Astrocyte (in vitro differentiated cells and primary cell): ENCODE results near the gene FOXO6. TPM values are rescaled to one million over a fixed set of nuclear protein-coding genes. Genes with fewer than 3 reads are reported as not detected.

Experiments
- DNase-seq: peaks from one replicate; pipeline ENCODE4 v3.0.0-alpha.2; 2010; ENCODE audit warnings: low read depth
- FAIRE-seq: peaks from 2 replicates; lab custom pipeline; 2011; peaks lifted over from hg19 to GRCh38; lab: Jason Lieb, UNC
- H2AFZ ChIP-seq: 2 replicates; pipeline ENCODE4 v1.6.0; 2012; ENCODE audit warnings: low read depth, low read length, inconsistent platforms
- H3K27ac ChIP-seq: 2 replicates; pipeline ENCODE4 v1.5.1; 2011; ENCODE audit warnings: low read depth, low read length, inconsistent platforms
- H3K27me3 ChIP-seq: 2 replicates; pipeline ENCODE4 v1.6.0; 2011; ENCODE audit warnings: low read length, inconsistent platforms; ENCODE audit not compliant: insufficient read depth
- H3K36me3 ChIP-seq: 2 replicates; pipeline ENCODE4 v1.5.1; 2011; ENCODE audit warnings: low read length, inconsistent platforms; ENCODE audit not compliant: insufficient read depth
- H3K4me1 ChIP-seq: 2 replicates; pipeline ENCODE4 v1.5.1; 2011; ENCODE audit warnings: low read length, inconsistent platforms; ENCODE audit not compliant: insufficient read depth
- H3K4me2 ChIP-seq: 2 replicates; pipeline ENCODE4 v1.6.0; 2012; ENCODE audit warnings: low read length, inconsistent platforms
- H3K4me3 ChIP-seq: 2 replicates; pipeline ENCODE4 v1.5.1; 2011; ENCODE audit warnings: low read depth, mild to moderate bottlenecking, low read length, inconsistent platforms; ENCODE audit not compliant: insufficient read depth
- H3K79me2 ChIP-seq: 2 replicates; pipeline ENCODE4 v1.6.0; 2012; ENCODE audit warnings: mild to moderate bottlenecking, low read length, inconsistent platforms; ENCODE audit not compliant: insufficient read depth
- H3K9ac ChIP-seq: 2 replicates; pipeline ENCODE4 v1.6.0; 2012; ENCODE audit warnings: mild to moderate bottlenecking, low read length, inconsistent platforms
- H3K9me3 ChIP-seq: 2 replicates; pipeline ENCODE4 v1.5.1; 2012; ENCODE audit warnings: low read depth, mild to moderate bottlenecking, low read length, inconsistent platforms; ENCODE audit not compliant: insufficient read depth
- H4K20me1 ChIP-seq: 2 replicates; pipeline ENCODE4 v1.6.0; 2012; ENCODE audit warnings: low read length, inconsistent platforms; ENCODE audit not compliant: insufficient read depth
- H3K27ac Mint-ChIP-seq: one replicate; pipeline ENCODE4 v1.8.0; 2021; ENCODE audit warnings: mild to moderate bottlenecking, mixed read lengths; ENCODE audit not compliant: unreplicated experiment
- H3K27me3 Mint-ChIP-seq: one replicate; pipeline ENCODE4 v1.8.0; 2021; ENCODE audit warnings: low read depth, mixed read lengths; ENCODE audit not compliant: unreplicated experiment
- H3K36me3 Mint-ChIP-seq: one replicate; pipeline ENCODE4 v1.8.0; 2021; ENCODE audit warnings: low read depth, mixed read lengths; ENCODE audit not compliant: unreplicated experiment
- H3K4me1 Mint-ChIP-seq: one replicate; pipeline ENCODE4 v1.8.0; 2021; ENCODE audit warnings: low read depth, mixed read lengths; ENCODE audit not compliant: unreplicated experiment
- H3K4me3 Mint-ChIP-seq: one replicate; pipeline ENCODE4 v1.8.0; 2021; ENCODE audit warnings: mild to moderate bottlenecking, moderate library complexity, mixed read lengths; ENCODE audit not compliant: unreplicated experiment
- H3K9me3 Mint-ChIP-seq: one replicate; pipeline ENCODE4 v1.8.0; 2021; ENCODE audit warnings: mild to moderate bottlenecking, mixed read lengths; ENCODE audit not compliant: unreplicated experiment
- EZH2 ChIP-seq: IDR thresholded peaks from 2 replicates; pipeline ENCODE4 v1.6.1; 2012; ENCODE audit warnings: mild to moderate bottlenecking, low read length, inconsistent platforms; ENCODE audit not compliant: insufficient read depth
- total RNA-seq: library from RNA; stranded (reverse); gene quantifications from 2 replicates; pipeline ENCODE4 v1.2.1, GENCODE V29; 2021
- TF ChIP-seq, protein P1 (sequence below): IDR thresholded peaks from 2 replicates; pipeline ENCODE4 v1.5.1; 2011; ENCODE audit warnings: low read depth, mild to moderate bottlenecking, inconsistent platforms, low read length, moderate library complexity; ENCODE audit not compliant: insufficient read depth

FOXO6 gene
- total RNA-seq, 1 donor from 2014 or later: 1.2 TPM

- Histone ChIP-seq H3K9me3 (no peaks in the 10 kb centered on the region), H3K27me3 (peaks cover 31% of the 10 kb centered on the region), H3K9ac (peak overlapping the region; percentile 38), H3K4me2 (peak overlapping the region; percentile 77), H4K20me1 (no peaks in the 10 kb centered on the region), H3K4me3 (peak overlapping the region; percentile 28), H2AFZ (peak overlapping the region; percentile 69), H3K36me3 (no peaks in the 10 kb centered on the region), H3K27ac (no peak overlapping the region), H3K79me2 (no peaks in the 10 kb centered on the region), H3K4me1 (no peaks in the 10 kb centered on the region)
- H3K4me3 Mint-ChIP-seq: peak overlapping the region; percentile 69
- peaks cover 2% of the 10 kb centered on the region for H3K9me3 Mint-ChIP-seq
- H3K36me3 Mint-ChIP-seq: peaks cover 3% of the 10 kb centered on the region
- FAIRE-seq: no peak
- peaks cover 3% of the 10 kb centered on the region for H3K4me1 Mint-ChIP-seq
- H3K27me3 Mint-ChIP-seq: peaks cover 68% of the 10 kb centered on the region
- H3K27ac Mint-ChIP-seq: no peak overlapping the region
- DNase-seq: no peak
- TF ChIP-seq EZH2: peak; percentile 75
- TF ChIP-seq, protein P1, sequence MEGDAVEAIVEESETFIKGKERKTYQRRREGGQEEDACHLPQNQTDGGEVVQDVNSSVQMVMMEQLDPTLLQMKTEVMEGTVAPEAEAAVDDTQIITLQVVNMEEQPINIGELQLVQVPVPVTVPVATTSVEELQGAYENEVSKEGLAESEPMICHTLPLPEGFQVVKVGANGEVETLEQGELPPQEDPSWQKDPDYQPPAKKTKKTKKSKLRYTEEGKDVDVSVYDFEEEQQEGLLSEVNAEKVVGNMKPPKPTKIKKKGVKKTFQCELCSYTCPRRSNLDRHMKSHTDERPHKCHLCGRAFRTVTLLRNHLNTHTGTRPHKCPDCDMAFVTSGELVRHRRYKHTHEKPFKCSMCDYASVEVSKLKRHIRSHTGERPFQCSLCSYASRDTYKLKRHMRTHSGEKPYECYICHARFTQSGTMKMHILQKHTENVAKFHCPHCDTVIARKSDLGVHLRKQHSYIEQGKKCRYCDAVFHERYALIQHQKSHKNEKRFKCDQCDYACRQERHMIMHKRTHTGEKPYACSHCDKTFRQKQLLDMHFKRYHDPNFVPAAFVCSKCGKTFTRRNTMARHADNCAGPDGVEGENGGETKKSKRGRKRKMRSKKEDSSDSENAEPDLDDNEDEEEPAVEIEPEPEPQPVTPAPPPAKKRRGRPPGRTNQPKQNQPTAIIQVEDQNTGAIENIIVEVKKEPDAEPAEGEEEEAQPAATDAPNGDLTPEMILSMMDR: no peak
Observed at GRCh38 chr1:41380979-41381691, 19.9 kb downstream of the FOXO6 start.

- Mint-ChIP-seq H3K27ac (no peak overlapping the region), H3K27me3 (peaks cover 71% of the 10 kb centered on the region), H3K36me3 (peaks cover 3% of the 10 kb centered on the region), H3K9me3 (peaks cover 2% of the 10 kb centered on the region), H3K4me1 (peaks cover 3% of the 10 kb centered on the region), H3K4me3 (peak overlapping the region; percentile 69)
- Histone ChIP-seq H3K36me3 (no peaks in the 10 kb centered on the region), H3K79me2 (no peaks in the 10 kb centered on the region), H3K27me3 (peaks cover 34% of the 10 kb centered on the region), H3K9ac (peak overlapping the region; percentile 61), H3K27ac (no peak overlapping the region), H2AFZ (peak overlapping the region; percentile 86), H3K4me1 (no peaks in the 10 kb centered on the region), H3K4me3 (peak overlapping the region; percentile 37), H3K4me2 (peak overlapping the region; percentile 77), H3K9me3 (no peaks in the 10 kb centered on the region), H4K20me1 (no peaks in the 10 kb centered on the region)
- no peak for FAIRE-seq
- no peak for DNase-seq
- TF ChIP-seq EZH2: no peak
- TF ChIP-seq, protein P1: no peak
Observed at GRCh38 chr1:41381692-41382479, 20.7 kb downstream of the FOXO6 start.
